COLO668 (cell line): ENCODE measurements around the gene LBH.

Experiments used
- DNase-seq: peaks from one replicate; lab custom pipeline; 2025; ENCODE audit not compliant: unreplicated experiment; lab: John Stamatoyannopoulos, UW

The LBH gene

DNA sequence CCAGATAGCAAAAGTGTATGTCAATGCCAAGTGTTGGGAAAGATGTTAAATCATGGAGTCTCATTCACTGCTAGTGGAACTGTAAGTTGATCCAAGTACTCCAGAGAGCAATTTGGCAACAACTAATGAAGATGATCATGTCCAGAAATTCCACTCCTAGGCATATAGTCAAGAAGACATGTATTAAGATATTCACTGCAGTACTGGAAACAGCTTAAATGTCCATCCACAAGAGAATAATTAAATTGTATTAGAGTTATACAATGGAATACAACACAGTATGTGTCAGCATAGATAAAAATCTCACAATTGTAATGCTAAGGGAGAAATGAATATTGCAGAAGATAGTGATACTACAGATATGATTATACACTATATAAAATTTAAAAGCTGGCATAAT lies 15.2 kb upstream of the LBH start:
- no peak for DNase-seq

DNA sequence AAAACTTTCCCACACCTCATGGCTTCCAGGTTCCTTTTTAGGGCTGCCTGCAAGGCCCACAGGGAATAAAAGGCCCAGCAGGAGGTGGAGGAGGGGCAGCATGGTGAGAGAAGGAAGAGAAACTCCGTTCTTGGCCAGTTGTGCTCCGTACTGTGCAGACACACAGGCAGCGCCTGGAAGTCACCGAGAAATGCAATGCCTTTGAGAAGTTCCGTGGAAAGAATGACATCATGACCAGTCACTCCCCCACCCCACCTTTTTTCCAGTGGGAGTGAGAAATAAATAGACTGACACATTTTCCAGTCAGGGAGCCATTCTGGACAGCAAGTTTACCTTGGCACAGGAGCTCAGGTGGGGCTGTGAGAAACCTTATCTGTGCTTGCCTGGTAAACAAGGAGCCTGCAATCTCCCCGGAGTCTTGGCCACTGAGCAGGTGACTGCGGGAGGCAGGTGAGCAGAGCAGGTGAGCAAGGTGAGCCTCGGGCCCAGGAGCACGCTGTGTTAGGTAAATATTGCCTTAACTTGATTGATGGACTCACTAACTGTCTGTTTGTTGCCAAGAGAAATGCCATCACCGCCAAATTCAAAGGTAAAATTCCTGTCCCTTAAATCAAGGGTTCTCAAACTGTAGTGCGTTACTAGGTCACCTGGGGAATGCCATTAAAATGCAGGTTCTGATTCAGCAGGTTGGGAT lies 13.5 kb upstream of the LBH start:
- DNase-seq = peak; percentile 91

GRCh38 chr2:30218338-30218713 lies 13.0 kb upstream of the LBH start:
- no peak for DNase-seq

- no peak for DNase-seq
Measured at GRCh38 chr2:30218814-30219213, 12.5 kb upstream of the LBH start.

DNA sequence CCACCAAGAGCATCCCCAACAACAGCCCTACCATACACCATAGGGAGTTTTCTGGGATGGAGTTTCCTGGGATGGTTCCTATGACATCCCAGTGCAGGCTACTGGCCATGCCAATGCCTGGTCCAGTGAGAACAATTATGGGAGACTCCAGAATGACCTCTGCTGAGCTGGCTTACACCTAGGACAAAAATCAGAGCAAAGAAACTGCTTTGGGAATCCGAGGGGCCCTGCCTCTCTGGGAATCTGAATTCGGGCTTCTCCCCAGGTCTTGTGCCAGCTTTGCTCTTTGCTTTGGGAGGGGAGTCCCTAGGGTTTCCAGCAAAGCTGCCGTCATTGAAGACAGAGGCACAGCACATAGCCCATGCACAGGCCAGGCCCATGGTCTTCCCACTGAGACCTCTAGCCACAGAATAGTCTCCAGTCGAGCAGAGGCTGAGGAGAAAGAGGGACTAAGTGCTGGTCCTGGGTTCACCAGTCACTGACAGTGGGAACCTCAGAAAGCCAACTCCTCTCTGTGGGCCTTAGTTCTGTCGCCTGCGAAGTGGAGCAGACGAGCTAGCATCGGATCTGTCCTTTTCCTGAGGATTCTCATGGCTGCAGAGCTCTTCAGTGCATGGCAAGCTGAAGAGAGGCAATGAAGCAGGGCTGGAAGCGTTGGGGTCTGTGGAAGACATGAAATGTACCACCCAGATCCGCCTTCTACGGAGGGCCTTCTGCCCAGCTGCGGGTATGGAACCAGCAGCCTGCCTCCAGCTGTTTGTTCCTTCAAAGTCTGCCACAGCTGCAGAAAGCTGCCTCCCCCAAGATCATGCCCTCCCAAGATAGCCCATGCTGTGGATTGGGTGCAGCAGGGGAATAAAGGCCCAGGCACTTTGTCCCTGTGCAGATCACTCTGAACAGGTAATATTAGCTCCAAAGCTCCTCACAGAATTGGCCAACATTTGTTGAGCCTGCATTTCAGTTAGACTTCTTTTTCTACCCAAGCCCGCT lies 11.2 kb upstream of the LBH start:
- DNase-seq = no peak

- no peak for DNase-seq
Measured at GRCh38 chr2:30221531-30221930, 9.8 kb upstream of the LBH start.

DNA sequence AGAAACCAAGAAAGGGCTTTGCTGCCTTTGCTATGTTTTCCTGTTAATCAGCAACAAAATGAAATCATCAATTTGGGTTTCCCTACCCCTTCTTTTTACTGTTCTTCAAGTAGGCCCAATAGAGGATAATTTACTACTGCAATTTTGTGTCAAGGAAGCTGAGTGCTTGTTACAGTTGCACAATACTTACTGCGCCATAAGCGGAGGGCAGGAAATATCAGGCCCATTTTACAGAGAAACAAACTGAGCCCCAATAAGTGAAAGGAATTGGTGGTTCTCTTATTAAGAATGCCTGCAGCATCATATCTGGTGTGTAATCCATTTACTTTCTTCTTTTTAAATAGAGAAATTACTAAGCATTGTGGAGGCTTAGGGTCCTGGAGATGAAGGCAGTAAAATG lies 9.3 kb upstream of the LBH start:
- no peak for DNase-seq

DNA sequence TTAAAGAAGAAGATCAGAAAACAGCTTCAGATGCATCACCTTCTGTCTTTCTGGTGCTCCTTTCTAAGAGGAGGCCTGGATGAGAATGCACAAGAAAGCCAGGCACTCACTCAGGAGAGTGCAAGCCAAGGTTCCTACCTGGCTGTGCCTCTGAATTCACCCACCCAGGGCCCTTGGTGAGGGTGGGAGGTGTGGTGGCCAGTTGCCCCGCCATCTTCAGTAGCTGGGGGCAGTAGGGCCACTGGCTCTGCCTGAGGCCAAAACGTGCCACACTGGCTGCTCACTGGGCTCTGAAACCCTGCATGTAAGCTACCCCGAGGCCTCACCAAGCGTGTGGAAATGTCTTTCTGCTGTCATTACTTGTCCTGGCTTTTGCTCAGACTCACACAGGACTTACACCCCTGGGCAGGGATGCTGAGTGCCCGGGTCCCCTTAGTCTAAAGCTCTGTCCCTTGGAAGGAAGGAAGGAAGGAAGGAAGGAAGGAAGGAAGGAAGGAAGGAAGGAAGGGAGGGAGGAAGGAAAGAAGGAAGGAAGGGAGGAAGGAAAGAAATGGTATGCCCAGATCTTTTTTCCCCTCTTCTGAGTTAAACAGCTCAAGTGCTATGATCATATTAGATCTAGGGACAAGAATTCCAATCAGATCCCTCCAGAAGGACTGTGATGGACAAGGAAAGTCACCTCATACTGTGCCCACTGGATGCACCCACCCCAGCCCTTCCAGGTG lies 8.5 kb upstream of the LBH start:
- no peak for DNase-seq

DNA sequence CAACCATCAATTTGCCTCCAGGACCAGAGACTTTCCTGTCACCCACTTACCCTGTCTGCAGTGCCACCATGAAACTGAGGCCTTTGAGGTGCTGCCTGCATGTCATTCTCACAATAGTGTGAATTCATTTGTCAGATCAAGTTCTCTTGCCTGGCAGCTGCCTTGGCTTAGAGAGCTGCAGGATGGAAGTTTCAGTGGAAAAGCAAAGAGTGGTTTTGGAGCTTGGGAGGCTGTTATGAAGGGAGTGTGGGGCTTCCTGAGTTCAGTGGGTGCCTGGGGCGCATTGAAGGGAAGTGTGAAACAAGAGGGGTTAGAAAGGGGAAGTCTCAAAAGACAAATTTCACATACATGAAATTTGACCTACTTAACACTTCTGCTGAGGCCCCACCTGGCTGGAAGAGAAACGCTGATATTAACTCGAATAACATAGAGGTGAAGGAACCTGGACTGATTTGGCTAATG lies 7.9 kb upstream of the LBH start:
- DNase-seq = no peak

DNA sequence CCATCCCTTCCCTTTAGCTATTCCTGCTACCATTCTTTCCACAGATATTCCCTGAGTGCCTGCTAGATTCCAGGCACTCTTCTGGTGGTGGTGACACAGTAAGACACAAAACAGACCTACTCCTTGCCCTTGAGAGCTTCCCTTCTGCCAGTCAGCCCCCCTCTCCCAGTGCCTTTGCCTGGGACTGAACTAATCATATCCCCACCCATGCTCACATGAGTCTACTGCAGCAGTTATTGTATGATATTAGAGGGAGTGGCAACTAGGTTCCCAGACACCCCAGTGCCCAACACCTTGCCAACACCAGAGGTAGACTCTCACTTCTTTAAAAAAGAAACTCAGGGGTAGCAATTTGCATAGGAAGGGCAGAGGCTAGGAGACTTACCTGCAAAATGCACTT lies 7.2 kb upstream of the LBH start:
- no peak for DNase-seq

- DNase-seq = no peak
Measured at GRCh38 chr2:30225131-30225762, 6.1 kb upstream of the LBH start.

GRCh38 chr2:30226144-30227032 lies 4.9 kb upstream of the LBH start:
- no peak for DNase-seq

GRCh38 chr2:30229596-30229995 lies 1.7 kb upstream of the LBH start:
- DNase-seq = no peak

DNA sequence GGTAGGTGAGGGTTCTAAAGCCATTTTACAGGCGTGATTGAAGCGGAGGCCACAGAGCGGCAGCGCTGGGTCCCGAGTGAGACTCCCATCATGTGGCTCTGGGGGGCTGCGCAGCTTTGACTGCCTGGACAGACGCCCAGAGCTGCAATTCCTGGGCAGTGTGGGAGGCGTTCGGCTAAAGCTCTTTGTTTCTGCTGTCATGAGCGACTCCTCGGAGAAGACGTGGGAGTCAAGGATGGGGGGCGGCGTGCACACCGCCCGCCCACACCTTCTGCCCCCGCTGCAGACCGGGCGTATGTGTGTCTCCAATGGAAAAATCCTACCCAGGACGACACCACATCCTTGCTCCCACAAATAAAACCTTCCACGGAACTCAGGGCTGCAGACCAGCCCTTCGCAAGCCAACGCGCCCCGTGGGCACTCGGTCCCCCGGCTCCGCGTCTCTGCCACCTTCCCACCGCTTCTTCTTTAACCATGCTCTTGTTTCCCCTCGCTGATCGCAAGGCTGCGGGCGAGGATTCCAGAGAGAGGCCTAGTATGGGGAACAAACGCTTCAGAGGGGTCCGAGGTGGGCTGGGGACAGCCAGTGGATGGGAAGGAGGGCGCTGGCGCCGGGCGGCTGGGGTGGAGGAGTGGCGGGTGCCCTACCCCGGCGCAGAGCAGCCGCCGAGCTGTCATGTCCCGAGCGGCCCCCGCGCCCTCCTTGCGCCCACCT lies 680 bp upstream of the LBH start:
- DNase-seq = no peak

DNA sequence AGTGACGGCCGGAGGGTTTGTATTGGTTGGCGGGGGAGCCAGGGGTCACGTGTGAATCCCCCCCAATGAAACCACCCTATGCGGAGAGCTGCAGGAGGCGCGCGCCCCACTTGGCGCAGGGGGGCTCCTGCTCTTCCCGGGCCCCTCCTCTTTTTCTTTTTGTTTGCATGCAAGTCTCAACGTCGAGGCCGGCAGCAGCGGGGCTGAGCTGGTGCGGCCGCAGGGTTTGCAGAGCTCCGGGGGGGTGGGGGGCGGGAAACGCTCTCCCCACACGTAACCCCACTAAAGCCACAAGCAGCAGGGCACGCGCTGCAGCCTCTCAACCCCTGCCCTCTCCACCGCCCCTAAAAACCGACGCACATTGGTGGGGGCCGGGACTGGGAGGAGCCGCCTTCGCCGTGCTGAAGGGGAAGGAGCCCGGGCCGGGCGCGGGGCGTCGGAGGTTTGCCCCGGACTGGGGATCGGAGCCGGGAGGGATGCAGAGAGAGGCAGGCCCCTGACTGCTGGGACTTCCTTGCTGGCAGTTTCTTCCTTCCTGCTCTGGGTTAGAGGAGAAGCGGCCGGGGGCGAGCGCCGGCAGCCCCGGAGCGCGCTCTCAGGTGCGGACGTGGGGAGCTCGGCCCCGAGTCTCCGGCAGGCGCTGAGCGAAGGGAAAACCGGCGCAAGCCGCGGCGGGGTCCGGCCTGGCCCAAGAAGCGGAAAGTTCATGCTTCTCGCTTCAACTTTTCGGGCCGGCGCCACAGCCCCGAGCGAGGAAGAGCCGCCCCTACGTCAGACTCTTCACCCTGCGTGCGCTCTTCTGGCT lies 864 bp downstream of the LBH start:
- peak; percentile 26 for DNase-seq

DNA sequence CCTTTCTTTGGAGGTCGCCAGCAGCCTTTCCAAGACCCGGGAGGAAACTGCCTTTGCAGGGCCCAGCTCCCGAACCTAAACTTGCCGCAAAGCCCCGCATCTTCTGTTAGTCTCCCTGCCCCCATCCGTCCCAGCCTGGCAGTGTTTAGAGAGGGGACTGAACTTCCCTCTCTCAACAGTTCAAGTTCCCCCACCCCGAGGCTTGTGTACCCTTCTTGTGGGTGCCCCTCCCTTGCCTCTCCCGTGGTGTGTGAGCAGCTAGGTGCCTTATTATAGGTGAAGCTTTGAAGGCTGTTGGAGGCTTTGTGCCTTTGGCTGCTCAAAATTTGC lies 1.4 kb downstream of the LBH start:
- no peak for DNase-seq

- no peak for DNase-seq
Measured at GRCh38 chr2:30233271-30234009, 2.1 kb downstream of the LBH start.
